A673 (cell line): Measurements from ENCODE around the gene ODF2L.

Experiments
- CTCF ChIP-seq: fragments of 300-800, 200-600 bp; sonication (generic); conservative IDR thresholded peaks from 2 replicates; pipeline ENCODE4 v1.5.1; 2017; ENCODE audit warnings: low read depth, mild to moderate bottlenecking, antibody characterized with exemption, low read length, moderate library complexity, mixed read lengths
- EZH2 ChIP-seq: fragments of 200-600 bp; sonication (generic); IDR thresholded peaks from 2 replicates; pipeline ENCODE4 v1.6.1; 2017; ENCODE audit warnings: borderline replicate concordance, low read depth, mild to moderate bottlenecking, mixed read lengths, antibody characterized with exemption, low read length; ENCODE audit not compliant: poor library complexity, severe bottlenecking

- no peak for TF ChIP-seq CTCF
- no peak for TF ChIP-seq EZH2
Observed at GRCh38 chr1:86339906-86340305, 56.2 kb downstream of the ODF2L start.
